ENCODE data around the gene DPY19L1.
"Not testable (repeated sequence)": the region's sequence is repeated elsewhere in the genome, so short reads cannot be mapped to it uniquely, and the experiment has no call there.

The DPY19L1 gene

GRCh38 chr7:34920470-34920869 lies 116.8 kb downstream of the DPY19L1 start:
- DNase-seq (ENCODE audit: low read depth in 2 of 2) = not testable (repeated sequence)

GRCh38 chr7:34919038-34919437 lies 118.2 kb downstream of the DPY19L1 start:
- not testable (repeated sequence) for DNase-seq (ENCODE audit: low read depth in 2 of 2)

GRCh38 chr7:34918198-34918861 lies 119.0 kb downstream of the DPY19L1 start:
- DNase-seq (ENCODE audit: low read depth in 2 of 2) = not testable (repeated sequence)

- DNase-seq (ENCODE audit: low read depth in 2 of 2) = not testable (repeated sequence)
Observed at GRCh38 chr7:34917515-34917914, 119.8 kb downstream of the DPY19L1 start.

GRCh38 chr7:34916267-34916666 lies 121.0 kb downstream of the DPY19L1 start:
- DNase-seq (ENCODE audit: low read depth in 2 of 2) = no peak

GRCh38 chr7:34912236-34912635 lies 125.0 kb downstream of the DPY19L1 start:
- DNase-seq (ENCODE audit: low read depth in 2 of 2) = no peak

- not testable (repeated sequence) for DNase-seq (ENCODE audit: low read depth in 2 of 2)
Observed at GRCh38 chr7:34906266-34906850, 130.9 kb downstream of the DPY19L1 start.

GRCh38 chr7:34904987-34905386 lies 132.3 kb downstream of the DPY19L1 start:
- no peak for DNase-seq (ENCODE audit: low read depth in 2 of 2)

GRCh38 chr7:34903921-34904320 lies 133.4 kb downstream of the DPY19L1 start:
- not testable (repeated sequence) for DNase-seq (ENCODE audit: low read depth in 2 of 2)

GRCh38 chr7:34902182-34902581 lies 135.1 kb downstream of the DPY19L1 start:
- DNase-seq (ENCODE audit: low read depth in 2 of 2) = no peak

GRCh38 chr7:34900891-34901513 lies 136.3 kb downstream of the DPY19L1 start:
- DNase-seq (ENCODE audit: low read depth in 2 of 2) = no peak

- DNase-seq (ENCODE audit: low read depth in 2 of 2) = no peak
Observed at GRCh38 chr7:34895202-34895601, 142.1 kb downstream of the DPY19L1 start.

- DNase-seq (ENCODE audit: low read depth in 2 of 2) = no peak
Observed at GRCh38 chr7:34889951-34890350, 147.3 kb downstream of the DPY19L1 start.

- DNase-seq (ENCODE audit: low read depth in 2 of 2) = no peak
Observed at GRCh38 chr7:34886856-34887255, 150.4 kb downstream of the DPY19L1 start.

GRCh38 chr7:34883855-34884254 lies 153.4 kb downstream of the DPY19L1 start:
- DNase-seq (ENCODE audit: low read depth in 2 of 2) = not testable (repeated sequence)

GRCh38 chr7:34879871-34880270 lies 157.4 kb downstream of the DPY19L1 start:
- DNase-seq (ENCODE audit: low read depth in 2 of 2) = no peak

GRCh38 chr7:34878944-34879735 lies 158.1 kb downstream of the DPY19L1 start:
- not testable (repeated sequence) for DNase-seq (ENCODE audit: low read depth in 2 of 2)
